ENCODE measurements around the gene ATG7. TPM values are rescaled to one million over a fixed set of nuclear protein-coding genes. Genes with fewer than 3 reads are reported as not detected.

ATG7 gene
- total and polyA plus RNA-seq, 9 donors, result 10.2 to 54.5 (median 37.4) TPM

GRCh38 chr3:11576453-11576852 is 304.3 kb downstream of the ATG7 start:
- Histone ChIP-seq H3K27me3 (no peaks in the 10 kb centered on the region), H3K9me3 (no peaks in the 10 kb centered on the region), H3K4me3 (no peak overlapping the region), H3K36me3 (no peaks in the 10 kb centered on the region), H3K27ac (peak overlapping the region in 1 of 2 donors; percentile 15), H3K4me1 (ENCODE audit: insufficient read depth) (peaks cover 18% of the 10 kb centered on the region)
- peak in 2 of 5 donors; percentile 15 to 18 for DNase-seq
- intact Hi-C loops (cut with DNase I), result no loop called here
- 53 to 60% (median 58%) methylated on average over 9 of the region's 9 CpGs for WGBS, 3 donors
- TF ChIP-seq EP300 (IDR thresholded peaks at IDR 0.05), result no peak
- TF ChIP-seq CTCF (IDR thresholded peaks at IDR 0.05), result no peak
- no peak for TF ChIP-seq POLR2A (IDR thresholded peaks at IDR 0.05)

GRCh38 chr3:11578169-11578568 is 306.0 kb downstream of the ATG7 start:
- Histone ChIP-seq H3K27me3 (no peaks in the 10 kb centered on the region), H3K9me3 (no peaks in the 10 kb centered on the region), H3K27ac (no peak overlapping the region), H3K36me3 (no peaks in the 10 kb centered on the region), H3K4me3 (no peak overlapping the region), H3K4me1 (ENCODE audit: insufficient read depth) (peaks cover 23% of the 10 kb centered on the region)
- DNase-seq, result peak in 1 of 5 donors; percentile 7
- intact Hi-C loops (cut with DNase I), result no loop called here
- WGBS, 3 donors, result 83 to 93% (median 92%) methylated on average over 8 of the region's 8 CpGs
- no peak for TF ChIP-seq EP300 (IDR thresholded peaks at IDR 0.05)
- no peak for TF ChIP-seq CTCF (IDR thresholded peaks at IDR 0.05)
- TF ChIP-seq POLR2A (IDR thresholded peaks at IDR 0.05), result no peak

GRCh38 chr3:11580645-11581044 is 308.4 kb downstream of the ATG7 start:
- intact Hi-C loops (cut with DNase I), result loop anchor here in 2 of 4 donors (5.0 to 10.0 kb wide), 2 partner anchors 62 to 64 kb away; partner anchors contain the start of gene VGLL4 (in 2 of the 2)
- WGBS, 3 donors, result 73 to 86% (median 78%) methylated on average over 2 of the region's 2 CpGs
- TF ChIP-seq CTCF (IDR thresholded peaks at IDR 0.05), result no peak
- no peak for TF ChIP-seq EP300 (IDR thresholded peaks at IDR 0.05)
- no peak for TF ChIP-seq POLR2A (IDR thresholded peaks at IDR 0.05)

GRCh38 chr3:11581237-11582190 is 309.3 kb downstream of the ATG7 start:
- H3K4me1 ChIP-seq (ENCODE audit: insufficient read depth), result peaks cover 26% of the 10 kb centered on the region

More at GRCh38 chr3:11580645-11581044, 308.4 kb downstream of the ATG7 start:
- H3K4me1 ChIP-seq (ENCODE audit: insufficient read depth), result peaks cover 31% of the 10 kb centered on the region
- H3K27ac ChIP-seq, result peak overlapping the region in 1 of 2 donors; percentile 74
- H3K27me3 ChIP-seq, result no peaks in the 10 kb centered on the region
- no peaks in the 10 kb centered on the region for H3K36me3 ChIP-seq
- DNase-seq, result no peak
- H3K4me3 ChIP-seq, result no peak overlapping the region
- no peaks in the 10 kb centered on the region for H3K9me3 ChIP-seq

More at GRCh38 chr3:11581237-11582190, 309.3 kb downstream of the ATG7 start:
- no peaks in the 10 kb centered on the region for H3K36me3 ChIP-seq
- TF ChIP-seq CTCF (IDR thresholded peaks at IDR 0.05) (no peak), POLR2A (IDR thresholded peaks at IDR 0.05) (no peak), EP300 (IDR thresholded peaks at IDR 0.05) (no peak)
- 14 to 25% (median 16%) methylated on average over 16 of the region's 16 CpGs for WGBS, 3 donors
- no peaks in the 10 kb centered on the region for H3K9me3 ChIP-seq
- peak overlapping the region; percentile 38 for H3K4me3 ChIP-seq
- H3K27me3 ChIP-seq, result no peaks in the 10 kb centered on the region
- peak overlapping the region; percentile 3 to 74 for H3K27ac ChIP-seq
- DNase-seq, result peak in 1 of 5 donors; percentile 21
- intact Hi-C loops (cut with DNase I), result loop anchor here in 2 of 4 donors (5.0 to 10.0 kb wide), 2 partner anchors 61 to 63 kb away; partner anchors contain the start of gene VGLL4 (in 2 of the 2)
